GM18499 (cell line): ENCODE data around the gene TNFAIP2.
"Not testable (repeated sequence)": the region's sequence is repeated elsewhere in the genome, so short reads cannot be mapped to it uniquely, and the experiment has no call there.

Experiments
- ATAC-seq: cut with Tn5 transposase; IDR thresholded peaks from one replicate; pipeline ENCODE4 v1.9.1; 2021; ENCODE audit warnings: moderate number of reproducible peaks; ENCODE audit not compliant: insufficient read depth, unreplicated experiment

TNFAIP2 gene

DNA sequence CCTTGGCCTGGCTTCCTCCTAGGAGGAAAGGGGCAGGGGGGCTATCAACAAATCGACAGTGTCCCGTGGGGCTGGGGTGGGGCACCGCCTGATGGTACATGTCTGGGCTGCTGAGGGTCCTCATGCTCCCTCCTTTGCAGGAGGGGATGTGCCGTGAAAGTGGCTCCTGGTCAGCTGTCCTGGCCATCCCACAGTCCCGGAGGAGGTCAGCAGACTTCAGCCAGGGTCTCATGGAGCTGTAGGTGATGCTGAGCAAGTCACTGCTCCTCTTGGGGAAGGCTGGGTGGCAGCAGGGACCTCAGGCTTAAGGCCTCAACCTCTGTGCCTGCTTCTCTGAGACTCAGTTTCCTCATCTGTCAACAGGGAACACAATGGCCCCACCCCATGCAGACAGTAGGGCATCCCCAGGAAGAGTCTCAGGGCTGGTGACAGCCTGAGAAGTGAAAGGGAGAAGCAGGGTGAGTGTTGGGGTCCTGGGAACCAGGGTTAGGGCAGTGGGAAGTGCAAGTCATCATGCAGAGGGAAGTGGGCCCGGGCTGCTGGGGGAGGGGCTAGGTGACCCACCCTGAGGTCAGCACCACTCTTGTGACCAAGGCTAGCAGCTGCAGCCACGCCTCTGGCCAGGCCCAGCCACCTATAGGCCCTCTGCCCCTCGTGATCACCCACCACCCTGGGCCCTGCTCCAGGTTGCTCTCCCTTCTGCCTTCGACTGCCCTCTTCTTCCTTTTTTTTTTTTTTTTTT is 4.4 kb upstream of the TNFAIP2 start:
- no peak for ATAC-seq

DNA sequence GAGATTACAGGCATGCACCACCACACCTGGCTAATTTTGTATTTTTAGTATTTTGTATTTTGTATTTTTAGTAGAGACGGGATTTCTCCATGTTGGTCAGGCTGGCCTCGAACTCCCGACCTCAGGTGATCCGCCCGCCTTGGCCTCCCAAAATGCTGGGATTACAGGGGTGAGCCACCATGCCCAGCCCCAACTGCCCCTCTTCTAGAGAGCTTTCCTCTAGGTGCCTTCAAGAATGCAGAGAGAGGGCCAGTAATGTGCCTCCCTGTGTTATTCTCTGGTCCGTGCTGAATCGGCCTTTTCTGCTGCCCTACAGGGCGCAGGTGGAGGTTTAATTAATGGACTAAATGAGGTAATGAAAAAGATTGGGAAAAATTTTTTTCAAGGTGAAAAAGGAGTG is 3.7 kb upstream of the TNFAIP2 start:
- ATAC-seq = not testable (repeated sequence)

- ATAC-seq = no peak
Observed at GRCh38 chr14:103121121-103121845, 2.0 kb upstream of the TNFAIP2 start.

- ATAC-seq = no peak
Observed at GRCh38 chr14:103121846-103122584, 1.2 kb upstream of the TNFAIP2 start.

DNA sequence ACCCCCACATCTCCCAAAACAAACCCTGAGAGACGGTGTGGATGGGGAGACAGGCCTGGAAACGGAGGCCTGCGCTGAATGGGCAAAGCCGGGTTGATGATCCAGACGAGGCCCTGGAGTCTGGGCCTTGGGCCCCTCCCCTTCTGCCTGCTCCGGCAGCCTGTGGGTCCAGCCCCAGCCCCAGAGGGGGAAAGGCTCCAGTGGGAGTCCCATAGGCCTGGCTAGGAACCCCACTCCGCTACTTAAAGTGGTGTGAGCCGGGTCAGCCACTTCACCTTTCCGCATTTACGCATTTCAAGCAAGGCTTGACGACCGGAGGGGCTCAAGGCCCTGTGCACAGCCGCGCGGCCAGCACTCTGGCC is 695 bp upstream of the TNFAIP2 start:
- no peak for ATAC-seq

DNA sequence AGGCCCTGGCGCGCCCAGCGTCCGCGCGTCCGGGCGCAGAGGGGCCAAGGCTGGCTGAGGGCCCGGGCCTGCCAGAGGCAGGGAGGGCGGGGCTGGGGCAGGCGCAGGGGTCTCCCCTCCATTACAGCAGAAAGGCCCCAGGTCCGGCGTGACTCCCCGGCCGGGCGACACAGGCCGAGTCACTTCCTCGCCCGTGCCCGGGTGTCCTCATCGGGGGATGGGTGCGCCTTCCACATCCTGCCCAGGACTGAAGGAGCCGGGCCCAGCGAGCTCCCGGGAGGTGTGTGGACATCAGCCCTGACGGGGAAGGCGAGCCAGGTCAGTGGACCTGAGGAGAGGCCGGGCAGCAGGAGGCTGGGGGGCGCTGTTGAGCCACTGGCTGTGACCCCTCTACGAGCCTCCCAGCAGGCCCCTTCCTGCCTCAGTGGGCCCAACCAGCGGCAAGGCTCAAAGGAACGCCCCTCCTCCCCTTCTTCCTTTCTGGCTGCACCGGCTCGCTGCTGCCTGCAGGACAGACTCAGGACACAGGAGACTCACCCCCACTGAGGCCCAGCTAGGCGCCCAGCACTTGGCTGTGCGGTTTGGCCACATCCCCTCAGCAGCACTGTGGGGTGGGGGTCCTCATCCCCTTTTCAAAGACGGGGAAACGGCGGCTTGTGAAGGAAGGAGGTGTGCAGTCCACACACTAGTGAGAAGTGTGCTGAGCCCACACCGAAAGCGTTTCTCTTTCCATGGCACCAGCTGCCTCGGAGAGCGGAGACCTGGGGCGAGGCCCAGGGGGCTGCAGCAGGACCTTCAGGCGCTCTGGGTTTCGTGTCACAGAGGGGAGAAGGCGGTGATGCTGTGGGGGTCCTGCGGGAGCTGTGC is 606 bp downstream of the TNFAIP2 start:
- ATAC-seq = no peak

DNA sequence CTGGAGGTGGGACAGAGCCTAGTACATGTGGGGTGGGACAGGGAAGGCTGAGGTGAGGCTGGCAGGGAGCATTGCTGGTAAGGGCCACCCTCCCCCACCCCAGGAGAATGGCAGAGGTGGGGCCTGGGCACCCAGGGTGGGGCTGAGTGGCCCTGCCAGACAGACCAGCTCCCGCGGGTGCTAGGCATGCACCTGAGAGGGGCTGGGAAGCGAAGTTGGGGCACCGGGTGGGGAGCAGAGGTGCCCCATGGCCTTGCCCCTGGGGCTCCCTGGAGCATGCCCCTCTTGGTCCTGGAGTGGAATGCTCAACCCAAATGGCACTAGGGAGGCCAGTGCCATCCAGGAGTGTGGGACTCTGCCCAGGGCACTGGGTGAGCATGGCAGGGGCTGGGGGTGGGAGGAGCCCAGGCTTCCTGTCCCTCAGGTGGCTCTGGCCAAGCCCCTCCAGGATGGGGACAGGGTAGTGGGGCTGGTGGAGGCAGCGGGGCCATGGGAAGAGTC is 1.3 kb downstream of the TNFAIP2 start:
- no peak for ATAC-seq

DNA sequence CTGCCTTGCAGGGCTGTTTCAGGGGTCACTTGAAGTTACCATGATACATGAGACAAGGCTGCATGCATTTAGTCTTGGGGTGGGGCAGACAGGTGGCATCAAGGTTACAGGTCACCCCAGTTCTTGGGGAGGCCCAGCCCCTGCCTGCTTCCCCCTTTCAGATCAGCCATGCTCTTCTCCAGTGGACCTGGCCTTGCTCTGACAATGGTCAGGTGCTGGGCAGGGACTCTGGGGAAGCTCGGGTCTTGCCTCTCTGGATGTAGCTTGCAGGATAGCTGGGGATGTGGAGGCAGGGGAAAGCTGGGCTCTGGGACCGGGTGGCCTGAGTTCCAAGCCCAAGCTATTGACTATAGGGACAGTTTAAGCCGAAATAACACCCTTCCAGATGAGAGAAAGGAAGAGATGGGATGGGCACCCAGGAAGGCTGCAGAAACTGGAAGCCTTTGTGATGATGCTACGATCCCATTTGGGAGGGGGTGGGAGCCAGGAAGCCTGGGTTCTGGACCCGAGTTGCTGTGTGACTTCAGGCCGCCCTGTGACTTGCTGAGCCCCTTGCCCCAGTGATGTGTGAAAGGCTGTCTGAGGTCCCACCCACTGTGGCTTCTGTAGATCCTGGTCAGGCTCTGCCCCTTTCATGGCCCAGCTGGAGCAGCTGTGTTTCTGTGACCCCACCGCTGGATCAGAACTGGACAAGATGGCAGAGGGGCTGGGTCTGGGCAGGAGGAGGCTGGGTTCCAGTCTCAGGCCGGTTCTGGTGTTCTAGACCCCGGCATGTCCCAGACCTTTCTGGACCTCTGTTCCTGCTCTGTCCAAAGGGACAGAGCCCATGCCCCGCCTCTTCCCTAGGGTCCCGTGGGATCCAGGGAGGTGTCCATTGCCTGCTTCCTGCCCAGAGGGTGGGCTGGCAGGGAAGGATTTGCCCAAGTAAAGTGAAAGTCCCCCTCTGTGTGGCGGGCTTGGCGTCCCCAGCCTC is 2.1 kb downstream of the TNFAIP2 start:
- ATAC-seq = no peak

- no peak for ATAC-seq
Observed at GRCh38 chr14:103126088-103126872, 3.0 kb downstream of the TNFAIP2 start.

GRCh38 chr14:103126873-103127304 is 3.6 kb downstream of the TNFAIP2 start:
- ATAC-seq = no peak

- no peak for ATAC-seq
Observed at GRCh38 chr14:103127356-103127755, 4.1 kb downstream of the TNFAIP2 start.

GRCh38 chr14:103127861-103128598 is 4.8 kb downstream of the TNFAIP2 start:
- no peak for ATAC-seq

DNA sequence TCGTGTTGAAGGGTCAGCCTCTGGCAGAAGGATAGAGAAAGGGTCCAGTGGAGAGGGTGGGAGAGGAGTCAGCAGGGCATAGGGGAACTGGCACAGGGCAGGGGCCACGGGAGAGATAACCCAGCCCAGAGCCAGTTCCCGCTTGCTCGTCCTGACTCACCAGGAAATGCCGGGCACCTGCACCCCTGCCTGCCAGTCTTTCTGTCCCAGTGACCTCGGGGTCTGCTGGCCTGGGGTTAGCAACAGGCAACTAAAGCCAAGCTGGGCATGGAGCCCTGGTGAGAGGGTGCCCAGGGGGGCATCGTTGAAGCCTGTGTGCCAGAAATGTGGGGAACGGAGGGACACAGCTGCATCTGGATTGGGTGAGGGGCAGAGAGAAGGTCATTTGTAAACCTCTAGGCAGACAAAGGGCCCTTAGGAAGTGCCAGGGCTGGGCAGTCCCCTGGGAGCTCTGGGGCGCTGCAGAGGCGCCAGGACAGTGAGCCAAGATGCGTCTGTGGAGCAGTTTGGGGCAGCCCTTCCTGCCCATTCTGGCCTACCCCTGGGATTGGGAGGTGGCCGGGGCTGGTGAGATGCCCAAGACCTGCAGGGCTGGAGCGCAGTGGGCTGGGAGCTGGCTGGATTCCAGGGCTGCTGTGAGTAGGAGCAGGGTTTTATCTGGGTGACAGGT is 5.5 kb downstream of the TNFAIP2 start:
- ATAC-seq = no peak

GRCh38 chr14:103129301-103130016 is 6.2 kb downstream of the TNFAIP2 start:
- no peak for ATAC-seq

DNA sequence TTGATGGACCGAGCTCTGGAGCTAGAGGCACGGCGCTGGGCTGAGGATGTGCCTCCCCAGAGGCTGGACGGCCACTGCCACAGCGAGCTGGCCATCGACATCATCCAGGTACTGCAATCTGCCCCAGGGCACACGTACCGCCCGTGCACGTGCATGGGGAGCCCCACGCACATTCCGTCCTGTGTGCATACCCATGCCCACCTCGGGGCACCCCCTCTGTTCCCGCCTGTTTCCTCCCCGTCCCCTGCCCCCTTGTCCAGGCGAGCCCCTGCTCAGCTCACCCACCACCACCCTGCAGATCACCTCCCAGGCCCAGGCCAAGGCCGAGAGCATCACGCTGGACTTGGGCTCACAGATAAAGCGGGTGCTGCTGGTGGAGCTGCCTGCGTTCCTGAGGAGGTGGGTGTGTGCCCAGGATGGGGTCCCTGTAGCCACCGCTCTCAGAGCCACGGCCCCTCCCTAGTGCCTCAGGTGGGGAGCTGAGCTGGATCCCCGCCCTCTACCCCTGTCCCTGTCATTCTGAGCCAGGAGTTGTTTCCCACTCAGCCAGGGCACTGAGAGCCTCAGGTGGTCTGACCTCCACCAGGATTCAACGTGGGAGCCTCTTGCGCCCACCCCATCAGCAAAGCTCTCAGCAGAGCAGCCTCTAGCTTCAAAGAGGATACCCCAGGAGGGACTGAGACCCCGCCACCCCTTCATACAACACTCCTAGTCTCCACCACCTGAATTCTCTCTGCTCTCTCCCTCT is 6.9 kb downstream of the TNFAIP2 start:
- ATAC-seq = no peak

DNA sequence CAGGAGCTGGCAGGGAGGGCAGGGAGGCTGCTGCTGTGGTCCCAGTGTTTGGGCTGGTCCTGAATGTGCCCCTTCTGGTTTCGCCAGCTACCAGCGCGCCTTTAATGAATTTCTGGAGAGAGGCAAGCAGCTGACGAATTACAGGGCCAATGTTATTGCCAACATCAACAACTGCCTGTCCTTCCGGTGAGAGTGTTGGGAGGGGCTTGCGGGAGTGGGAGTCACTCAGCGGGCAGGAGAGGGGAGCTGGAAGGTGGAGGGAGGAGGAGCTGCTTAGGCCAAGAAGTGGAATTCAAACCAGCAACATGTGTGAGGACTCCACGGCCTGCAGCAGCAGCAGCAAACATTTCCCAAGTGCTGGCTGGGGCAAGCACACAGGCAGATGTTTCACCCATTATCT is 7.7 kb downstream of the TNFAIP2 start:
- ATAC-seq = no peak
